Upper lobe of left lung (tissue), 4 donors: ENCODE results near the gene ACSL1.

Experiments
- POLR2A ChIP-seq, 4 donors: fragments of 450-650 bp; IDR thresholded peaks; one replicate each; pipeline ENCODE4 v1.5.1; 2016 to 2017; ENCODE audit warnings: antibody characterized with exemption in 4 of 4, mild to moderate bottlenecking in 2 of 4
- POLR2AphosphoS5 ChIP-seq, 2 donors: sonication (generic); formaldehyde crosslinking; IDR thresholded peaks; one replicate each; pipeline ENCODE4 v1.5.1; 2017; ENCODE audit warnings: antibody characterized with exemption in 2 of 2
- TF ChIP-seq, protein P1 (sequence below), 6 experiments: fragments of 450-650 bp in 4 of 6; fragments of 200-600 bp in 2 of 6; sonication (generic) in 2 of 6; IDR thresholded peaks; one replicate each; pipeline ENCODE4 v1.5.1; 2016 to 2019; ENCODE audit warnings: antibody characterized with exemption in 6 of 6

DNA sequence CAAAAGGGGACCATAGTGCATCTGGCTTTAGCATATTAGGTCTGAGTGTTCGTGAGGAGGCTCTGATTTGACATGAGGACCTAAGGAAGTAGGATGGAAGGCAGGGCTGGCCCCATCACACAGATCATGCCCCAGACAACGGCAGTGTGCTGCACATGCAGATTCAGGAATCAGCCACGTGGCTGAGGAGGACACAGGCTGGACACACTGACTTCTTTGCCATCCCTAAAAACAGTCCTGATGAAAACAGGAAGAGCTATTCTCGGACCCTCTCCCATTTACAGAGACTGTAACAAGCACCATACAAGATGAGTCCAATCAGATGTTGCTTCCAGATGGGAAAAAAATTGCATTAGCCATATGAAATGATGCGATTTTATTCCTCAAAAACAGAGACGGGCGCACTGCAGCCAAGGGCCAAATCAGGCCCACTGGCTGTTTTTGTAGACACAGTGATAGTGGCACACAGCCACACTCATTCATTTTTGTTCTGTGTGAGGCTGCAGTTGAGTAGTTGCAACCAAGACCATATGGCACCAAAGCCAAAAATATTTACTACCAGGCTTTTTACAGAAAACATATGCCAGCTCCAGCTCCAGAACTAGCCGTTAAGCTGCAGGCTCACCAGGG lies 41.0 kb downstream of the ACSL1 start:
- TF ChIP-seq, protein P1, sequence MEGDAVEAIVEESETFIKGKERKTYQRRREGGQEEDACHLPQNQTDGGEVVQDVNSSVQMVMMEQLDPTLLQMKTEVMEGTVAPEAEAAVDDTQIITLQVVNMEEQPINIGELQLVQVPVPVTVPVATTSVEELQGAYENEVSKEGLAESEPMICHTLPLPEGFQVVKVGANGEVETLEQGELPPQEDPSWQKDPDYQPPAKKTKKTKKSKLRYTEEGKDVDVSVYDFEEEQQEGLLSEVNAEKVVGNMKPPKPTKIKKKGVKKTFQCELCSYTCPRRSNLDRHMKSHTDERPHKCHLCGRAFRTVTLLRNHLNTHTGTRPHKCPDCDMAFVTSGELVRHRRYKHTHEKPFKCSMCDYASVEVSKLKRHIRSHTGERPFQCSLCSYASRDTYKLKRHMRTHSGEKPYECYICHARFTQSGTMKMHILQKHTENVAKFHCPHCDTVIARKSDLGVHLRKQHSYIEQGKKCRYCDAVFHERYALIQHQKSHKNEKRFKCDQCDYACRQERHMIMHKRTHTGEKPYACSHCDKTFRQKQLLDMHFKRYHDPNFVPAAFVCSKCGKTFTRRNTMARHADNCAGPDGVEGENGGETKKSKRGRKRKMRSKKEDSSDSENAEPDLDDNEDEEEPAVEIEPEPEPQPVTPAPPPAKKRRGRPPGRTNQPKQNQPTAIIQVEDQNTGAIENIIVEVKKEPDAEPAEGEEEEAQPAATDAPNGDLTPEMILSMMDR (IDR thresholded peaks at IDR 0.05) = no peak
- TF ChIP-seq POLR2A (IDR thresholded peaks at IDR 0.05) = no peak
- no peak for TF ChIP-seq POLR2AphosphoS5 (IDR thresholded peaks at IDR 0.05)
